IPS DF 6.9 (cell line): Measurements from ENCODE around the gene SHISA4.

ENCODE experiments used
- DNase-seq: peaks from one replicate; pipeline ENCODE4 v3.0.0-alpha.2; 2013; ENCODE audit warnings: low read depth, low spot score
- H3K27ac ChIP-seq: one replicate; pipeline ENCODE4 v1.5.1; 2013; ENCODE audit warnings: low read length, control low read depth
- H3K27me3 ChIP-seq: 2 replicates; pipeline ENCODE4 v1.6.1; 2013; ENCODE audit warnings: mild to moderate bottlenecking, low read length; ENCODE audit not compliant: control insufficient read depth, insufficient read depth
- H3K36me3 ChIP-seq: 2 replicates; pipeline ENCODE4 v1.6.1; 2013; ENCODE audit warnings: low read length; ENCODE audit not compliant: control insufficient read depth, insufficient read depth
- H3K4me1 ChIP-seq: 2 replicates; pipeline ENCODE4 v1.6.1; 2013; ENCODE audit warnings: low read length; ENCODE audit not compliant: control insufficient read depth, insufficient read depth
- H3K4me3 ChIP-seq: 2 replicates; pipeline ENCODE4 v1.5.1; 2013; ENCODE audit warnings: mild to moderate bottlenecking, low read length
- H3K9me3 ChIP-seq: 2 replicates; pipeline ENCODE4 v1.6.1; 2013; ENCODE audit warnings: low read length, inconsistent platforms; ENCODE audit not compliant: control insufficient read depth, insufficient read depth
- WGBS: extraction: QIAGEN DNeasy Blood & Tissue Kit; methylation state at CpG from one replicate; pipeline ENCODE4 v1.1.7; 2013; ENCODE audit warnings: mixed read lengths, missing lambda C conversion rate; ENCODE audit not compliant: insufficient read length, insufficient coverage; 5-methylcytosine and 5-hydroxymethylcytosine counted together

Gene SHISA4

DNA sequence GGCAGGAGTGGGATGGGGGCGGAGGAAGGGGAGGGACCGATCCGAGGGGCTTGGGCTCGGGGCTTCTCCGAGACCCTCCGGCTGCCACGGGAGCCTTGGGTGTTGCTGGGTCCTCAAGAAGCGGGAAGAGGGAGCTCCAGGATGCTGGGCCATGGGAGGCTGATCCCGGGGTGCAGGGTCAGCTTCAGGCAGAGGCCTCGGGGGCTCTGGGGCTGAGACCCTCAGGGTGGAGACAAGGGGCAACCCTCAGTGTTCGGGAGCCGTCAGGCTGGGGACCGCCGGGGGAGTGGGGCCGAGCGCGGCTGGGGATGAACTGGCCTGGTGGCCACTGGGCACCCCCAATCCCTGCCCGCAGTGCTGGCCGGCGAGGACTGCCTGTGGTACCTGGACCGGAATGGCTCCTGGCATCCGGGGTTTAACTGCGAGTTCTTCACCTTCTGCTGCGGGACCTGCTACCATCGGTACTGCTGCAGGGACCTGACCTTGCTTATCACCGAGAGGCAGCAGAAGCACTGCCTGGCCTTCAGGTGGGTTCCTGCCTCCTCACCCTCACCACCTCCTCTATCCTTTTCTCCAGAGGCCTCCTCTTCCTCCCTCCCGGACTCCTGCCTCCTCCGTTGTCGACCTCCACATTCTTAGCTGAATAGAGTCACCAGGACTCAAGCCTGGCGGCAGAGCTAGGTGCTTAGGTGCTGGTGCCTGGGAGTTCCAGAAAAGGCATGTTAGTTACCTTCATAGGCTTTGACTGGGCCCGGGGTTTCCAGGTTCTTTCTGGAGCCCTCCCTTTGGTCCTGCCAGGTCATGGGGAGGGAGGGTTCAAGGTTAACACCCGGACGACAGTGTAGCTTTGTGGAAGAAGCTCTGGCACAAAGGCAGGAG lies 631 bp downstream of the SHISA4 start:
- WGBS: no CpG with 5 or more reads among the region's 33 CpGs
- Histone ChIP-seq H3K9me3 (no peaks in the 10 kb centered on the region), H3K4me3 (peak overlapping the region; percentile 80; the same call in 1 of the 2 replicates), H3K4me1 (peaks cover 7% of the 10 kb centered on the region), H3K27me3 (no peaks in the 10 kb centered on the region), H3K27ac (no peak overlapping the region), H3K36me3 (no peaks in the 10 kb centered on the region)
- no peak for DNase-seq

DNA sequence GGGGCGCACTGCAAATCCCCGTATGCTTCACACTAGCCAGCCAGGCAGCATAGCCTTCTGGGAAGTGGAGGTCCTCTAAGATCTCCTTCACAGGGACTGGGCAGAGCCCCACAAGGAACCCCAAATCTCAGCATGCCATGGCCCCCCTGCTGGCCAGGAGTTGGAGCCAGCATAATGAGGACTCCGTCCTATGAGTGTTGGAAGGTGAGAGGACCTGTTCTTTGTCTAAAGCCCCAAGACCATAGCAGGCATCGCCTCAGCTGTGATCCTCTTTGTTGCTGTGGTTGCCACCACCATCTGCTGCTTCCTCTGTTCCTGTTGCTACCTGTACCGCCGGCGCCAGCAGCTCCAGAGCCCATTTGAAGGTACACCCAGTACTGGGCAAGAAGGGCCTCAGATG lies 1.5 kb downstream of the SHISA4 start:
- Histone ChIP-seq H3K9me3 (no peaks in the 10 kb centered on the region), H3K4me3 (no peak overlapping the region), H3K4me1 (peaks cover 12% of the 10 kb centered on the region), H3K27me3 (no peaks in the 10 kb centered on the region), H3K36me3 (no peaks in the 10 kb centered on the region), H3K27ac (no peak overlapping the region)
- WGBS: no CpG with 5 or more reads among the region's 7 CpGs
- no peak for DNase-seq

DNA sequence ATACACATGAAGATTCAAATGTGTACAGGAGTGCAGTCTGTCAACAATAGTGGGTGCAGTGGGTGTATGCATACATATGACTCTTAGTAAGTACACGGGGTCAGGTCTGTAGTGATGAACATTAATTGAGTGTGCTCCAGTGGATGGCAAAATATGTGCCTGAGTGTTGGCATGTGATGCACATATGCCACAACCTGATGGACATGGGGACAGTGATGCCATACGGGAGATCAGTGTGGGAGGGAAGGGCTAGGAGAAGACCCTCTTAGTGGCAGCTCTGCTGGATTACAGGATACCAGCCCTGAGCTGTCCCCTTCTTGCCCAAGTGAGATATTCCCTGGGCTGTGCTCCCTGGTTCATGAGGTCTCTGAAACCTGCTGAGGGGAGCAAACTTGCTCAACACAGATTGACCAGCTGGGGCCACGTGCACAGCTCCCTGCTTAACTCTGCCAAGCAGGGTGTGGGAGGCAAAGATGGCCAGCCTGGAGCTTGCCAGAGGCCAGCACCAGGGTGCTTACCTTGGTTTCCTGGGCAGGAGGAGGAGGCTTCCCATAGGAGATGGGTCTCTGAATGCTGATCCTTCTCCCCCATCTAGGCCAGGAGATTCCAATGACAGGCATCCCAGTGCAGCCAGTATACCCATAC lies 2.2 kb downstream of the SHISA4 start:
- DNase-seq: no peak
- no CpG with 5 or more reads among the region's 3 CpGs for WGBS

DNA sequence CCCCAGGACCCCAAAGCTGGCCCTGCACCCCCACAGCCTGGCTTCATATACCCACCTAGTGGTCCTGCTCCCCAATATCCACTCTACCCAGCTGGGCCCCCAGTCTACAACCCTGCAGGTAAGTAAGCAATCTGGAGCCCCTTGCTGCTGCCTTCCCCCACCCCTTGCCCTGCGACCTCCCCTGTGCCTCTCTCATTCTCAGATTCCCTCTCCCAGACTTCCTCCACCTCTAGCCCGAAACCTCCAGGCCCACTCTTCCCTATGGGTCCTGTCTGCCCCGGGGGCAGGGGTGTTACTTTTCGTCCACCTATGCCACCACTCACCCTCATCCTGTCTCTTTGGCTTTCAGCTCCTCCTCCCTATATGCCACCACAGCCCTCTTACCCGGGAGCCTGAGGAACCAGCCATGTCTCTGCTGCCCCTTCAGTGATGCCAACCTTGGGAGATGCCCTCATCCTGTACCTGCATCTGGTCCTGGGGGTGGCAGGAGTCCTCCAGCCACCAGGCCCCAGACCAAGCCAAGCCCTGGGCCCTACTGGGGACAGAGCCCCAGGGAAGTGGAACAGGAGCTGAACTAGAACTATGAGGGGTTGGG lies 2.9 kb downstream of the SHISA4 start:
- WGBS: no CpG with 5 or more reads among the region's 5 CpGs
- Histone ChIP-seq H3K27ac (no peak overlapping the region), H3K4me3 (no peak overlapping the region), H3K9me3 (no peaks in the 10 kb centered on the region), H3K36me3 (no peaks in the 10 kb centered on the region), H3K27me3 (no peaks in the 10 kb centered on the region), H3K4me1 (peaks cover 12% of the 10 kb centered on the region)
- DNase-seq: no peak

More for the DNA sequence above, 2.2 kb downstream of the SHISA4 start:
- Histone ChIP-seq H3K9me3 (no peaks in the 10 kb centered on the region), H3K27me3 (no peaks in the 10 kb centered on the region), H3K4me3 (no peak overlapping the region), H3K27ac (no peak overlapping the region), H3K36me3 (no peaks in the 10 kb centered on the region), H3K4me1 (peaks cover 12% of the 10 kb centered on the region)

- H3K4me1 ChIP-seq: peaks cover 12% of the 10 kb centered on the region
- H3K9me3 ChIP-seq: no peaks in the 10 kb centered on the region
- no peak overlapping the region for H3K4me3 ChIP-seq
- no peak for DNase-seq
- H3K27me3 ChIP-seq: no peaks in the 10 kb centered on the region
- no CpG with 5 or more reads among the region's 6 CpGs for WGBS
- H3K27ac ChIP-seq: no peak overlapping the region
- H3K36me3 ChIP-seq: no peaks in the 10 kb centered on the region
These were observed 3.5 kb downstream of the SHISA4 start for GRCh38 chr1:201892211-201892610.

DNA sequence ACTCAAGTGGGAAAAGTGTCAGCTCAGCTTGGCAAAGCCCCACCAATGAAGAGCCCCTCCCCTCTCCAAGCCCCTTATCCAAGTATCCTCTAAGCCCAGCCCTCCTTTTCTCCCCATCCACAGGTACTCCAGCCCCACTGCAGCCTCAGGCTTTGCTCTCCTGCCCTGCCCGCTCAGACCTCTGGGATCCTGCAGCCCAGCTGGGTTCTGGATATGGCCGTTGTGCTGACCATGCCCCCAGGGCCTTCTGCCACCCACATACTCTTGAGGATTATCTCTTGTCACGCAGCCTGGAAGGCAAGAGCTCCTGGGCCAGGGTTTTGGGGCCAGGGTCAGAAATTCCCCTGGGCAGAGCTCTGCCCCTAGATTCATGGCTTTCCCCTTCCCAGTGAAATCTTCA lies 4.7 kb downstream of the SHISA4 start:
- no peak for DNase-seq
- Histone ChIP-seq H3K27ac (no peak overlapping the region), H3K4me3 (no peak overlapping the region), H3K36me3 (no peaks in the 10 kb centered on the region), H3K9me3 (no peaks in the 10 kb centered on the region), H3K4me1 (peaks cover 9% of the 10 kb centered on the region; the same call in 1 of the 2 replicates), H3K27me3 (no peaks in the 10 kb centered on the region)
- no CpG with 5 or more reads among the region's 3 CpGs for WGBS

DNA sequence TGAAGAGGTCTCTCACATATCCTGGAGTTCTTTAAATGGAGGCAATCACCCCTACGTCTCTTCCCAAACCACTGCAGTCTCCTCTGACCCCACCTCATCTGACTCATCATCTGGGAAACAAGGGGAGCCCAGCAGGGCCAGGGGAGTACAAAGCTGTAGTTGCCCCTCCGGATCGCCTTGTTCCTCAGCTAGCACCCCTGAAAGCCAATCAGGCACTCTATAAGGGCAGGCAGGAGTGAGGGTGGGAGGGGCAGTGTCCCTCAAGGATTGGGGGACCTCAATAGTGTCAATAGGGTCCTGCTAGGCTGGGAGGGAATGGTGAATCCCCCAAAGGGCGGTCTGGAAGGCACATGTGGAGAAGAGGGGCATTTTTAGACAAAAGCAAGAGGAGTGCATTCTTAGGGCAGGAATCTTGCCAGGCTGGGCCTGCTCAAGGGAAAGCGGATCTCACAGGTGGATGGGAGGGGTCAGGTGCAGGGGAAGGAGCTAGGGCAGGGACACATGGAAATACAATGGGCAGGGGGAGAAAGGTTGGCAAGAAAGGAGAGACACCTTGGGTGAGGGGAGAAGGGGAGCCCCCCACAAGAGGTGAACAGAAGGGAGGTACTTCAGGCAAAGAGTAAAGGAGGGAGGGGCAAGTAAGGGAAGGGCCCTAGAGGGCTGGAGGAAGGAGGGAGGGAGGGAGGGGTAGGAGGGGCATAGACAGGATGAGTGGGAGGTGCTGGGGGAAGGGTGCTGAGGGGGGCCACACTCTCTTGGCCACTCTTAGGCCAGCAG lies 5.8 kb downstream of the SHISA4 start:
- Histone ChIP-seq H3K4me1 (peaks cover 6% of the 10 kb centered on the region; the same call in 1 of the 2 replicates), H3K9me3 (no peaks in the 10 kb centered on the region), H3K36me3 (no peaks in the 10 kb centered on the region), H3K4me3 (no peak overlapping the region), H3K27me3 (no peaks in the 10 kb centered on the region), H3K27ac (no peak overlapping the region)
- no CpG with 5 or more reads among the region's 5 CpGs for WGBS
- no peak for DNase-seq

- peaks cover 6% of the 10 kb centered on the region; the same call in 1 of the 2 replicates for H3K4me1 ChIP-seq
- WGBS: no CpG with 5 or more reads among the region's 7 CpGs
- H3K36me3 ChIP-seq: no peaks in the 10 kb centered on the region
- H3K27ac ChIP-seq: no peak overlapping the region
- no peak for DNase-seq
- no peak overlapping the region for H3K4me3 ChIP-seq
- H3K27me3 ChIP-seq: no peaks in the 10 kb centered on the region
- no peaks in the 10 kb centered on the region for H3K9me3 ChIP-seq
These were observed 6.5 kb downstream of the SHISA4 start for GRCh38 chr1:201895120-201895665.

- no peak overlapping the region for H3K27ac ChIP-seq
- DNase-seq: peak; percentile 84
These were observed 7.5 kb downstream of the SHISA4 start for GRCh38 chr1:201895913-201896807.

More at GRCh38 chr1:201895913-201896807, 7.5 kb downstream of the SHISA4 start:
- Histone ChIP-seq H3K9me3 (no peaks in the 10 kb centered on the region), H3K36me3 (no peaks in the 10 kb centered on the region), H3K4me1 (peaks cover 6% of the 10 kb centered on the region; the same call in 1 of the 2 replicates), H3K4me3 (no peak overlapping the region), H3K27me3 (no peaks in the 10 kb centered on the region)
- no CpG with 5 or more reads among the region's 10 CpGs for WGBS
